Effector memory CD8-positive, alpha-beta T cell (primary cell): ENCODE results near the gene PRKCE.

Experiments
- ATAC-seq: fragments of 150-1000 bp; cut with Tn5 transposase; replicated peaks from 2 replicates; pipeline ENCODE4 v1.10.0; 2021; ENCODE audit warnings: mild to moderate bottlenecking, moderate library complexity
- DNase-seq, 3 experiments: peaks; one replicate each; pipeline ENCODE4 v3.0.0; 2021
- H3K27ac Mint-ChIP-seq, 2 donors: one replicate each; pipeline ENCODE4 v1.8.0; 2022; ENCODE audit warnings: mild to moderate bottlenecking in 2 of 2, mixed read lengths in 2 of 2, moderate library complexity in 2 of 2
- H3K27me3 Mint-ChIP-seq, 2 donors: one replicate each; pipeline ENCODE4 v1.8.0; 2022; ENCODE audit warnings: mixed read lengths in 2 of 2
- H3K36me3 Mint-ChIP-seq: one replicate; pipeline ENCODE4 v1.8.0; 2022; ENCODE audit warnings: mild to moderate bottlenecking, moderate library complexity, mixed read lengths; ENCODE audit not compliant: insufficient read depth
- H3K4me1 Mint-ChIP-seq, 2 donors: one replicate each; pipeline ENCODE4 v1.8.0; 2022; ENCODE audit warnings: low read depth in 2 of 2, mixed read lengths in 2 of 2
- H3K4me3 Mint-ChIP-seq, 2 donors: one replicate each; pipeline ENCODE4 v1.8.0; 2022; ENCODE audit warnings: mild to moderate bottlenecking in 2 of 2, mixed read lengths in 2 of 2, moderate library complexity in 2 of 2
- H3K9me3 Mint-ChIP-seq, 2 donors: one replicate each; pipeline ENCODE4 v1.8.0; 2022; ENCODE audit warnings: mixed read lengths in 2 of 2

The PRKCE gene

GRCh38 chr2:46229134-46230063, 577.9 kb downstream of the PRKCE start:
- Mint-ChIP-seq H3K4me3 (peak overlapping the region; percentile 22 to 42), H3K27me3 (no peaks in the 10 kb centered on the region), H3K9me3 (no peaks in the 10 kb centered on the region), H3K36me3 (no peaks in the 10 kb centered on the region), H3K27ac (peak overlapping the region; percentile 67 to 90), H3K4me1 (peaks cover 21 to 30% of the 10 kb centered on the region in 2 donors)
- DNase-seq (peak; percentile 24 to 29 (median 25)), ATAC-seq (peak; percentile 92)

- ATAC-seq (peak; percentile 60), DNase-seq (peak in 2 of 3 experiments; percentile 15 to 21)
- H3K9me3 Mint-ChIP-seq = no peaks in the 10 kb centered on the region
- no peaks in the 10 kb centered on the region for H3K27me3 Mint-ChIP-seq
- H3K4me3 Mint-ChIP-seq = peak overlapping the region; percentile 22 to 42
- peak overlapping the region; percentile 67 to 90 for H3K27ac Mint-ChIP-seq
- peaks cover 18 to 23% of the 10 kb centered on the region in 2 donors for H3K4me1 Mint-ChIP-seq
- no peaks in the 10 kb centered on the region for H3K36me3 Mint-ChIP-seq
These were observed 578.7 kb downstream of the PRKCE start for GRCh38 chr2:46230115-46230571.

- Mint-ChIP-seq H3K9me3 (no peaks in the 10 kb centered on the region), H3K4me1 (peaks cover 20 to 22% of the 10 kb centered on the region in 2 donors), H3K36me3 (no peaks in the 10 kb centered on the region), H3K27ac (peak overlapping the region; percentile 67 to 90), H3K4me3 (no peak overlapping the region), H3K27me3 (no peaks in the 10 kb centered on the region)
- DNase-seq (no peak), ATAC-seq (no peak)
These were observed 579.4 kb downstream of the PRKCE start for GRCh38 chr2:46230677-46231425.

GRCh38 chr2:46231721-46232120, 580.2 kb downstream of the PRKCE start:
- no peak for DNase-seq
- Mint-ChIP-seq H3K36me3 (no peaks in the 10 kb centered on the region), H3K27me3 (no peaks in the 10 kb centered on the region), H3K4me1 (peaks cover 27 to 29% of the 10 kb centered on the region in 2 donors), H3K27ac (peak overlapping the region in 1 of 2 donors; percentile 4), H3K9me3 (no peaks in the 10 kb centered on the region), H3K4me3 (no peak overlapping the region)
- ATAC-seq = no peak

- no peaks in the 10 kb centered on the region for H3K27me3 Mint-ChIP-seq
- H3K27ac Mint-ChIP-seq = no peak overlapping the region
- no peaks in the 10 kb centered on the region for H3K36me3 Mint-ChIP-seq
- no peak overlapping the region for H3K4me3 Mint-ChIP-seq
- H3K4me1 Mint-ChIP-seq = peaks cover 29 to 30% of the 10 kb centered on the region in 2 donors
- DNase-seq = no peak
- ATAC-seq = no peak
- no peaks in the 10 kb centered on the region for H3K9me3 Mint-ChIP-seq
These were observed 581.4 kb downstream of the PRKCE start for GRCh38 chr2:46232860-46233259.

GRCh38 chr2:46236006-46236875, 584.8 kb downstream of the PRKCE start:
- no peaks in the 10 kb centered on the region for H3K9me3 Mint-ChIP-seq
- H3K36me3 Mint-ChIP-seq = peaks cover 3% of the 10 kb centered on the region
- no peak for DNase-seq
- H3K4me1 Mint-ChIP-seq = peaks cover 28 to 29% of the 10 kb centered on the region in 2 donors
- ATAC-seq = no peak
- H3K4me3 Mint-ChIP-seq = no peak overlapping the region
- H3K27ac Mint-ChIP-seq = peak overlapping the region in 1 of 2 donors; percentile 62
- no peaks in the 10 kb centered on the region for H3K27me3 Mint-ChIP-seq

- no peak for DNase-seq
- Mint-ChIP-seq H3K4me1 (peaks cover 26 to 29% of the 10 kb centered on the region in 2 donors), H3K4me3 (no peak overlapping the region), H3K36me3 (peaks cover 3% of the 10 kb centered on the region), H3K9me3 (no peaks in the 10 kb centered on the region), H3K27ac (no peak overlapping the region), H3K27me3 (no peaks in the 10 kb centered on the region)
- ATAC-seq = no peak
These were observed 585.7 kb downstream of the PRKCE start for GRCh38 chr2:46236876-46237859.
